ENCODE results near the gene SELENON.
A peak's percentile ranks its signal among the peaks of the same experiment; 100 is the strongest.
"Not testable (repeated sequence)": the region's sequence is repeated elsewhere in the genome, so short reads cannot be mapped to it uniquely, and the experiment has no call there.

Gene SELENON

DNA sequence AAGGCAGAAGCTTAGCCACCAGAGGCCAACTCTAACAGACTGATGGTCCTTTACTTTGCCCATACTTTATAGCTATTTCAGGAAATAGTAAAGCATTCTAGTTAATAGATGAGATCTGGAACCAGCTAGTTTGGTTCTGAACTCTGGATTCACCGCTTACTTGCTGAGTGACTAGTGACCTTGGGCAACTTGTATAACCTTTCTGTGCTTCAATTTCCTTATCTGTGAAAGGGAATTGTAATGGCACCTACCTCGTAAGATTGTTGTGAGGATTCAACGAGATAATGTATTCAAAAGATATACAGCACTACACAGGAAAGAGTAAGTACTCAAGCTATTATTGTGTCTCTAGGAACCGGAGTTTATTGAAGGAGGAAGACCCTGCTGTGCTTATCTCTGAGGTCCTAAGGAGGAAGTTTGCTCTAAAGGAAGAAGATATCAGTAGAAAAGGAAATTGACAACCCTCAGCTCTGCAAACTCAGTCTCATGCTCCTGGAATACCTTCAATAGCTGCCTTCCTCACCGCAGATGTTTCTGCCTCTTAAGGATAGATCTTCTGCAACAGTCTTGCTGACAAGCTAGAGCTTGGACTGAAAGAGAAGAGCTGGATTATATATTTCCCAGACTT lies 31.7 kb downstream of the SELENON start:
- no peak for DNase-seq (ENCODE audit: low read depth in 2 of 2)

DNA sequence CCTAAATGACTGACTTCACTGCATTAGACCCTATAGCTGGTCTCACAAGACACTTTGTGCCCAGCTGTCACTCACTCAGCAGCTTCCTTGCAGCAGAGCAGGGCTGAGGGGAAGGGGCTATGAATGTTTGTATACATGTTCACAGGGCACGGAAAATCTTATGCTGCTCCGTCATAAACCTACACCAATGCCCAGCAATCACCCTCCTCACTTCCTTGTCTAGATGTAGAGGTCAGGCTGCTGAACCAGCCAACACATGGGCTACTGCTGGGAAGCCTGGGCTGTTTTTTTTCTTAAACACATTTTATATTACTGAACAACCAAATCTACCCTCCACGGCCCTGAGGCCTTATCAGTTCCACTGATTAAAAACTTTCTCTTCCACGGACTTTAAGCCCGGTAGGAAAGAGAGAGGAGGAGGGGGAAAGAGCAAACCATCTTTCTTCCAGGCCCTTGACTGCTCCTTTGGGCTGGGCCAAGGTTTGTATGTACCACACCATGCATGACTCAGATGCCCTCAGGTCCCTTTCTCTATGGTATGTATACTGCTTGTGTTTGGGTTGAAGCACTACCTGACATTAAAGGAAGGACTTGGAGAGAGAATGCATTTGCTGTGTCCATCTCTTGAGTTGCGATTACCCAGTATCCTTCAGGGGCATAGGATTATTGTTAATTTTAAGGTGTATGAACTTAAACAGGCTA lies 32.5 kb downstream of the SELENON start:
- DNase-seq (ENCODE audit: low read depth in 2 of 2) = no peak

DNA sequence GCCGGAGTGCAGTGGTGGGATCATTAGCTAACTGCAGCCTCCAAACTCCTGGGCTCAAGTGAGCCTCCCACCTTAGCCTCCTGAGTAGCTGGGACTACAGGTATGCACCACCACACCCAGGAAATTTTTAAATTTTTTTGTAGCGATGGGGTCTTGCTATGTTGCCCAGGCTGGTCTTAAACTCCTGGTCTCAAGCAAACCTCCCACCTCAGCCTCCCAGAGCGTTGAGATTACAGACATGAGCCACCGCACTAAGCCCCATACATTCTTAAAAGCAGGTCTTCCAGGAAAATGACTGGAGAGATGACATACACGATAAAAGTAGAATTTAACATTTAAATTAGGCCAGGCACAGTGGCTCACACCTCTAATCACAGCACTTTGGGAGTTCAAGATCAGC lies 33.2 kb downstream of the SELENON start:
- DNase-seq (ENCODE audit: low read depth in 2 of 2) = no peak

DNA sequence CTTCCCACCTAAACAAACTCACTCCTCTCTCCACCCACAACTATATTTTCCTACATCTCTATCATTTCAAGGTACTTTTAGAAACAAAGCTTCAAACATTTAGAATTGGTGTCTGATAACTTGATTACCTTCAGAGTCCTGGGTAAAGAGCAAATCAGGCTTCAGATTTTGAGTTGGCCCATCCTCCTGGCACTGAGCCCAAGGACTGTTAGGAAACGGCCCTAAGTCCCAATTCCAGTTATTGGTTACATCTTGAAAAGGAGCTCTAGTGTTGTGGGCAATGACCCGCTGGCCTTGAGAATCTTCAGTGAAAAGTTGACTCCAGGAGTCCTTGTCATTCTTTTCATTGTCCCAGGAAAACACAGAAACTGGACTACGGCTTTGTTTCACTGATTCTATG lies 34.9 kb downstream of the SELENON start:
- no peak for DNase-seq (ENCODE audit: low read depth in 2 of 2)

DNA sequence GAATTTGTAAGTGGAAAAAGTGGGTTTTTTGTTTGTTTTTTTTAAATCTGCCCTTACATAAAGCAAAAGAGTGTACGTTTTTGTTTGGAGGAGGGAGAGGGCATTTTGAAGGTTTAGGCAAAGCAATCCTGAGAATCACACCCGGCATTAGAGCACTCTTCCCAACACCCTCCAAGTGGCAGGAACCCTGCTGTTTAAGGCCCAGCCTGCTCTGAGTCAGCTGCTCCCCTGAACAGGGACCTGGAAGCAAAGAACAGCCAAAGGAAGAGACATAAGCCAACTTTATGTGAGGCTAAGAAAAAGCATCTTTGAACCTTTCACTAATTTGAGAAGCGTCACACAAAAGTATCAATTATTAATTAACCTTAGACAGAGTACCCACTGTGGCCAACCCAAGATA lies 36.7 kb downstream of the SELENON start:
- no peak for DNase-seq (ENCODE audit: low read depth in 2 of 2)

DNA sequence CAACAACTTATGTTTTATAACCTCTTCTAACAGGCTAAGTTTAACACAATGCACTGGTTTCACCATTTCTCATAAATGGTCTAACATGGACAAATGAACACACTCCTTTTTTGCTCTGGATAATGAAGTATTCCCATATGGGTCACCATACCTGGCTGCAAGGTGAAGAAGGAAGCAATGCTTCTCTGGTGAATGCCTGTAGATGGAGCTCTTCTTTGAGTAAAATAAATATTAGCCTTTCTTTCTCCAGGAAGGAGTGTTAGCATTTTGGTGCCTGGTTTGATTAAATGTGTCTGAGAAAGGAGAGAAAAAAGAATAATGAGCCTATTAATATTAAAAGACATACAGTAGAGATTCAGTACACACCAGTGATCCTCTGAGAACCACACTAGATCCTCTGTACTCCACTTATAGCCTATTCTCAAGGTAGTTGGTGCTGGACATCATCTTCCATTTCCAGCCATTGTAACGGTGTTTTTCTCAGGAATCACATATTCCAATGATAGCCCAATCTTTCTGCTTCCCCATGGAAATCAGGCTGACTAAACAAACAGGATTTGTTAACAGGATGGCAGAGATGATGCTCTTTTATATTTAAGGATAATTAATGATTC lies 37.4 kb downstream of the SELENON start:
- DNase-seq (ENCODE audit: low read depth in 2 of 2) = no peak

DNA sequence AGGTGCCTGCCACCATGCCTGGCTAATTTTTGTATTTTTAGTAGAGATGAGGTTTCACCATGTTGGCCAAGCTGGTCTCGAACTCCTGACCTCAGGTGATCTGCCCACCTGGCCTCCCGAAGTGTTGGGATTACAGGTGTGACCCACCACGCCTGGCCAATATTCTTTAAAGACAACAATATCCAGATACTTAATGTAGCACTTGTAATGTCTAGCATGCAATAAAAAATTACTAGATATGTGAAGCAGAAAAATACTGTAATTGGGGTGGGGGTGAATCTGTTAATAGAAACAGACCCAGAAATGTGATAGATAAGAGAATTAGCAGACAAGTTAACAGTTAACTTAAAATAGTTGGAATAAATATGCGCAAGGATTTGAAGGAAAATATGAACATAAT lies 39.8 kb downstream of the SELENON start:
- DNase-seq (ENCODE audit: low read depth in 2 of 2) = not testable (repeated sequence)

DNA sequence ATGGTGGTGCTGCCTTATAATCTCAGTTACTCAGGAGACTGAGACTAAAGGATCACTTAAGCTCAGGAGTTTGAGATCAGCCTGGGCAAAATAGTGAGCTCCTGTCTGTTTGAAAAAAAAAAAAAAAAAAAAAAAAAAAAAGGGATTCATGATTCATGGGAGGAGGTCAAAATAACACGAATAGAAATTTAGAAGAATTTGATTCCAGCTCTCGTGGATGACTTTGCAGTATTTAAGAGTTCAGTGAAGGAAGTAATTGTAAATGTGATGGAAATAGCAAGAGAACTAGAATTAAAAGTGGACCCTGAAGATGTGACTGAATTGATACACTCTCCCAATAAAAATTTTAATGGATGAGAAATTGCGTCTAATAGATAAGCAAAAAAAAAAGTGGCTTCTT lies 43.5 kb downstream of the SELENON start:
- DNase-seq (ENCODE audit: low read depth in 2 of 2) = no peak

DNA sequence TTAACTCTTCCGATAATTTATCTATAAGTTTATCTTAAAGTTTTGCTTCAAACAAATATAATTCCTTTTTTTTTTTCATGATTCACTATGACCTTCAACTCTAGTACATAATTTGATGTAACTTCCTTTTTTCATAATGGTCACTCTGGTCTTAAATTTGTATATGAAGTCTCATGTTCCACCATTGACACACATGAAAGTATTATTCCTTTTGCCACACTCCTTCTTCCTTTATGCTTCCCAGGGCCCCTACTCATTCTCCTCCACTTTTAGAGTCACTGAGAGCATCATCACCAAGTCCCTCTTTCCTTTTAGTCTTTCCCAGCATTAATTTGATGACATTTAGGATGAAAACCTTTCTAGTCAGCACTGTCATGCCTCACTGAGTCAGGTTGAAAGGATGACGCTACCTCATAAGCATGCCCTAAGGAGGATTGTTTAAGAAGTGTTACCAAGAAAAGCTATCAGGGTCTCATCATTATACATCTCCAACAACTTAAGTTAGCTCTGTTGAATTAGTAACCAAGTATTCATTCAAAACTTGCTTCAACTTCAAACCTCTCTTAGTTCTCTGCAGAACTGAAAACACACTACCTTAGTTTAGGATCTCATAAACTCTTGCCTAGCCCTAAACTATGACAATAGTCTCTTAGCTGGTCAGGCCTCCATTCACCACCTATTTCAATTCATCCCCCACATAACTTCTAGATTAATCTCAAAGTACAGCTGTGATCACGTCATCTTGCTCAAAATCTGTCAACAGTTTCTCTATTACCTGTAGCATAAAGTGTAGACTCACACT lies 44.7 kb downstream of the SELENON start:
- DNase-seq (ENCODE audit: low read depth in 2 of 2) = no peak

DNA sequence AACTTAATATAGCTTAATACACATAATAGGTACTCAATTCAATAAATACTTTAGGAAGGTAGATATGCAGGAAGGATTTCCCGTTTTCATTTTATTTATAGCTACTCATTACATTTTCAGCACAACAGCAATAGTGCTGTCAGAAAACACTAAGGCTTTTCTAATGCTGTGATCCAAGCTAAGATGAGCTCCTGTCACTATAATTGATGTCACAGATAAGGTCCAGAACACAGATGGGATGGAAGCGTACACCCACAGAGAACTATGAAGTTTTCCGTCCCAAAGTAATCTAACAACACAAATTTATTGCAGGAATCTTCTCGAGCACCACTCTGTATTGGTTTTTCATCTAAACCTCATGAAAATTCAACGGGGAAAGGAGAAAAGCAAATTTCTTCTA lies 45.7 kb downstream of the SELENON start:
- no peak for DNase-seq (ENCODE audit: low read depth in 2 of 2)

DNA sequence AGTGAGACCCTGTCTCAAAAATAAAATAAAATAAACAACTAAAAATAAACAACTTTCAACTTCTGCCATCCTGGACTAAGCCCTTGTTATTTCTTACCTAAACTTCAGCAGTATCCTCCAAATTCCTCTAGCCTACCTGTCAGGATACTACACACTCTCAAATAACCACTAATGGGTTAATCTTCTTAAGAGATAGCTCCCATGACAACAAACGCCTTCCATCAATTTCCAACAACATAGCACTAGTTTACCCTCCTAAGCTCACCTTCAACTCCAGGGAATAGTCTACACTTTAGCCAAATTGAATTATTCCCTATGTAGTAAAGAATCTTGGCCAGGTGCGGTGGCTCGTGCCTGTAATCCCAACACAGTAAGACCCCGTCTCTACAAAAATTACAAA lies 47.9 kb downstream of the SELENON start:
- DNase-seq (ENCODE audit: low read depth in 2 of 2) = no peak

DNA sequence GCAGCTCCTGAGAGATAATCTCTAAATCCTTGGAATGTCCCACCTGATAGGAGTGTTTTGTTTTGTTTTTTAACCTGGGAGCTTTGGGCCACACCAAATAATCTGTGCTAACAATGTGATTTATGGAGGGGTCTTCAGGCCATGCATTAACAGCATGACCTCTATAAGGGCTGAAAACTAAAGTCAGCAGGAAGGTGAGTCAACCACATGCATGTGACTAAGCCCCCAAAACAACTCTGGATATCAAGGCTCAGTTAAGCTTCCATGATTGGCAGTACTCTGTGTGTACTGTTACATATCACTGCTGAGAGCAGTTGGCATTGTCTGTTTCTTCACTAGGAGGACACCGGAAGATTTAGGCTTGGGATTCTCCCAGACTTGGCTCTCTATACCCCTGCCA lies 48.5 kb downstream of the SELENON start:
- DNase-seq (ENCODE audit: low read depth in 2 of 2) = no peak

DNA sequence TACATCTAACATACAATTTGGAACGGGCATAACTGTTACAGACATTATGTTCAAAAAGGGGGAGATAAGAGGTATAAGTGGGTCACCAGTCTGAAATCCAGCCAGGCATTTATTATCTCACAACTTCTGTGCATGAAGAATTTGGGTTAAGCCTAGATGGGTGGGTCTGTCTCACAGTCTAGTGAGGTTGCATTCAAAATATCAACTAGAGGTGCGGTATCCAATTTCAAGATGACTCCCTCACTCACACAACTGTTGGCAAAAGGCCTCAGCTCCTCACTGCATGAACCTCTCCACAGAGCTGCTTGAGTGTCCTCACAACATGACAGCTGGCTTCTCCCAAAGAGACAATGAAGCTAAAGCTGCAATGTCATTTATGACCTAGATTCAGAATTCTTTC lies 54.6 kb downstream of the SELENON start:
- DNase-seq (ENCODE audit: low read depth in 2 of 2) = no peak

DNA sequence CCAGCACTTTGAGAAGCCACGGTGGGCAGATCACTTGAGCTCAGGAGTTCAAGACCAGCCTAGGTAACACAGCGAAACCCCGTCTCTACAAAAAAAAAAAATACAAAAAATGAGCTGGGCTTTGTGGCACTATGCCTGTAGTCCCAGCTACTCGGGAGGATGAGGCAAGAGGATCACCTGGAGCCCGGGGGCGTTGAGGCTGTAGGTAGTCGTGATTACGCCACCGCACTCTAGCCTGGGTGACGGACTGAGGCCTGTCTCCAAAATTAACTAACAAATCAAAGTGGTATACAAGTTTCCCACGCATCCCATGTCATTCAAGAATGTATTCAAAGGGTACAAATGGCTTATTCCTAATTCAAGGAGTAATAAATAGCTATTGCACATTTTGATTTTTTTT lies 56.9 kb downstream of the SELENON start:
- no peak for DNase-seq (ENCODE audit: low read depth in 2 of 2)

DNA sequence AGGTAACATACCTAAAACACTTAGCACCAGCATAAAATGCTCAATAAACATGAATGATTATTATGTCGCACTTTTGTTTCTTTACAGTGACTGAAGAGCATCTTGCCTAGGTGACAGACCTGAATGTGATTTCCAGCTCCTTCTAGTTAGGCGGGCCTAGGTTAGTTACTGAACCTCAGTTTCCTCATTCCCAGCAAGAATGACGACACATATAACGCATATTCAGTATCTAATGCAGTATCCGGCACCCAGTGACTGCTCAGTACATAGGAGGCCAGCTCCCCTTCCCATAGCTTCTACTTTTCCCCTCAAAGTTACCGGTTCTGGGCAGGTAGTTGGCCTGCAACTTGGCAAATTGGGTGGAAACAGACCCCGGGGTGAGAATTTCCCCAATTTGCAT lies 58.5 kb downstream of the SELENON start:
- DNase-seq (ENCODE audit: low read depth in 2 of 2) = no peak

DNA sequence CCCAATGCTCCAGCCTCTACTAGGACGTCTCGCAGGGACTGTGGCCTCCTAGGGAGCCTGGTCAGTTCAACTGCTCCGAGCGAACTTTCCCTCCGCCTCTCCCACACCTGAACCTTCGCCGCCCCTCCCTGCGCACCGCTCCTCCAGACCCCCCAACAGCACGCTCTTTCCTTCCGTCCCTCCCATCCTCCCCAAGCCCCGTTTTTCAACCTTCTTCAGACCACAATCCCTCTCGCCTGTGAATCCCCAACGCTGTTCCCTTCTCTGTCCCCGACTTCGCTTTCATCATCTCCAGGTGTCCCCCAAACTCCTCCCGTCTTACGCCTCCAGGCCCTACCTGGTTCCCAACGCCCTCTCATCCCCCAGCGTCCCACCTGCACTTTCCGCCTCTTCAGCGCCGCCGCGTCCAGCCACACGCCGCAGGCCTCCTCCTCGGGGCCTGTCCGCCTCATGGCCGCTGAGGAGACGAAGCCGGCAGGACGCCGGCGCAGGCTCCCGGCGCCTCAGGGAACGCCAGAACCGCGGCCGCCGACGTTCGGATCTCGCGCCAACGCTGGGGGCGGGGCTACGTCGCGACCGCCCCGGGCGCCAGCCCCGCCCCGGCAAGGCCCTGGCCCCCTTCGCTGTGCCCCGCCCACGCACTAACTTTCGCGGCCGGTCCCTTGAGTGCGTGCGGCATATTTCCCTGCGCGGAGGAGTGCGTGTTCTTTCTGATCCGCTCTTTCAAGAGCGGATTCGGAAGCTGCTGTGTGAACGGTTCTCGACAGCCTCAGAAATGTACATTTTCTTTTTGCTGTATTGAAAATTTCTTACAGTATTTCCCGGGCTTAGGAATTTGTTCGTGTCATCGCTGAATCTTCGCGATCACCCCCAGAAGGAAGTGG lies 59.2 kb downstream of the SELENON start, which contains the start of gene AUNIP:
AUNIP (minus strand) TSS at position 552 of the 884 bp plus-strand sequence; CDS start at position 452, 100 bp downstream.
- peak; percentile 86 to 93 for DNase-seq (ENCODE audit: low read depth in 2 of 2)

DNA sequence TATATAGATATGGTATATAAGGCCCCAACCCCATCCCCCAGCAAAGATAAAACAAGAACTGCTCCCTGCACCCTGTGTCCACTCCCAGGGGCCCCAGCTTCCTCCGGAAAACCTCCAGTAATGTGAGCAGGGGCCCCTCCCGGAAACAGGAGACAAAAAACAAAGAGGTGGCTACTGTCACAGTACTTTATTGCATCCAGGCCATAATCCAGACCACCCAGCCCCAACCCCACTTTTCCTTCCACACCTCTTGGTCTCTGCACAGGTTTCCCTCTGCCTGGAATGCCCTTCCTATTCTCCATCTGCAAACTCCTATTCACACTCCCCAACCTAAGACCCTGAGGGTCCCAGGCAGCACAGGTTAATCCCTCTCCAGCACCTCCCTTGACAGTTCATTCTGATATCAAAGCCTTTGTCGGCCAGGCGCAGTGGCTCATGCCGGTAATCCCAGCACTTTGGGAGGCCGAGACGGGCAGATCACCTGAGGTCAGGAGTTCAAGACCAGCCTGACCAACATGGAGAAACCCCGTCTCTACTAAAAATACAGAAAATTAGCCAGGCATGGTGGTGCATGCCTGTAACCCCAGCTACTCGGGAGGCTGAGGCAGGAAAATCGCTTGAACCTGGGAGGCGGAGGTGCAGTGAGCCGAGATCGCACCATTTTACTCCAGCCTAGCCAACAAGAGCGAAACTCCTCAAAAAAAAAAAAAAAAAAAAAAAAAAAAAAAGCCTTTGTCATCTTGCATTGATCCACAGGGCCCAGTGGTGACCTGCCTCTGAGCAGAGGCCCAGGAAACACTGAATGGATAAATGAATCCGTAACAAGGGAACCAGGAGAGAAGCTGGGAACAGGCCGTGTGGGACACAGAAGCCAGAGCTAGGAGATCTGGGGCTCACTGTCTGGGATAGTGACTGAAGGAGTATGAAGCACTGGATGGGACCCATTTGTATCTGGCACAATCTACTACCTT lies 61.6 kb downstream of the SELENON start:
- no peak for DNase-seq (ENCODE audit: low read depth in 2 of 2)

DNA sequence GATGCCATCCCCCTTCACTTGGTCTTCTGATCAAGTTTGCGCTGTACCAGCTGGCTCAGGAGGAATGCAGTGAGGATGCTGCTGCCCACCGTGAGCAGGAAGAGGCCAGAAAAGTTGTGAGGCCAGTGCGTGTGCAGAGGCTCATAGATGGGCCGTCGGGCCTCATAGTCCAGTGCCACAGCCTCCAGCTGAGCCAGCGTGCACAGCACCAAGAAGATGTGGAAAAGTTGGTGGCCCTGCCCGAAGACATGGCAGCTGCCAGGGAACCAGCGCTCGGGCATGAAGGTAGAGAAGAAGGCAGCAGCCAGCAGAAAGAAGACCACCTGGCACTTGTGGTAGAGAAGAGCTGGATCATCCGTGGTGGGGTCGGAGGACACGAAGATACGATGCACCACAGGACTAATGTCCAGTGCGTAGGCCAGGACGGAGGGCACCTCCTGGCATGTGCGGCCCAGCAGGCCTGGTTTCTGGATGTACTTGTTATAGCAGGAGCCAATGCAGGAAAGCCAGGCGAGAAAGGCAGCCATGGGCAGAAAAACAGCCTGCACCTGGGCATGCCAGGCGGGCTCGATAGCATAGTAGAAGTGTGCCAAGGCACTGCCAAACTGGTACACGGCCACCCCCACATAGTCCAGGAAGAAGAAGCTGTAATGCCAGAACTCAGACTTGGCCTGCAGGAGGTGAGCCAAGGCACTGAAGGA lies 62.9 kb downstream of the SELENON start:
- DNase-seq (ENCODE audit: low read depth in 2 of 2) = no peak

DNA sequence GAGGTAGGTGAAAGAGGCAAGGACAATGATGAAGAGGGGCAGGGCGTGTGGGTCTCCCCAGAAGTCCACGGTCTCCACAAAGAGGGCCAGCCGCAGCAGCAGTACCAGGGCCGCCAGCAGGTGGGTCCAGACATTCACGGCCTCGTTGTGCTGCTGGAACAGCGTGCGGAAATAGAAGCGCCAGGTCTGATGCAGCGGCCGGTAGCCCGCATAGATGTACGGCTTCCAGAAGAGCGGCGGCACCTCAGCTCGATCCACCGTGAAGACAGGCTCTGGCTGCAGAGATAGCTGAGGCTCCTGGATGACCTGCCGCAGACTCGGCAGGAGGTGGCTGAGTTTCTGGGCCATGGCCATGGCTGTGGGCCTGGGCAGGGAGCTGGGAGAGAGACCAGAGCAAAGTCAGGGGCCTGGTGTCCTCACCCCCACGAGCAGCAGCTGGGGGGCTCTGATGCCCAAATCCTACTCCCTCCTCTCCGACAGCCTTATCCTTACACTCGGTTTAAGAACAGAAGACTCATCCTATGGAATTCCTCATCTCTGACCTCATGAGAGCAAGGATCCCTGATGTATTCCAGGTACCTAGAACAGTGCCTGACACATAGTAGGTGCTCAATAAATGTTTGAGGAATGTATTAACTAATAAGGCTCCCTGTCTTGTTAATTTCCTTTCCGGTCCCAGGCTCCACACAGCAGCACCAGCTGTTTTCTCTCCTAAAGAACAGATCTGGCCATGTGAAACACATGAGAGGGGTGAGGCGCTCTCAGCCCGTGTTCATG lies 63.7 kb downstream of the SELENON start:
- DNase-seq (ENCODE audit: low read depth in 2 of 2) = no peak

All from stimulated activated CD8-positive, alpha-beta memory T cell treated with anti-CD3 and anti-CD28 coated beads, Interleukin-2, amount 100 ng/mL, for 48 hours (primary cell).